Measurements from ENCODE around the gene OR10Z1. TPM values are rescaled to one million over a fixed set of nuclear protein-coding genes. Genes with fewer than 3 reads are reported as not detected.

Gene OR10Z1
- total RNA-seq, 1 donor from 2014 or later = not detected

- Mint-ChIP-seq H3K4me3 (no peak overlapping the region), H3K27me3 (no peaks in the 10 kb centered on the region), H3K4me1 (ENCODE audit: unreplicated experiment) (no peaks in the 10 kb centered on the region), H3K36me3 (no peaks in the 10 kb centered on the region), H3K9me3 (no peaks in the 10 kb centered on the region), H3K27ac (no peak overlapping the region)
- no peak for DNase-seq (ENCODE audit: extremely low spot score, unreplicated experiment)
- TF ChIP-seq CTCF (conservative IDR thresholded peaks at IDR 0.05) = no peak
These were observed 41.4 kb downstream of the OR10Z1 start for GRCh38 chr1:158646465-158646864.

GRCh38 chr1:158649052-158649451 is 44.0 kb downstream of the OR10Z1 start:
- Mint-ChIP-seq H3K27me3 (no peaks in the 10 kb centered on the region), H3K9me3 (no peaks in the 10 kb centered on the region), H3K36me3 (no peaks in the 10 kb centered on the region), H3K4me3 (no peak overlapping the region), H3K4me1 (ENCODE audit: unreplicated experiment) (no peaks in the 10 kb centered on the region), H3K27ac (no peak overlapping the region)
- DNase-seq (ENCODE audit: extremely low spot score, unreplicated experiment) = no peak
- TF ChIP-seq CTCF (conservative IDR thresholded peaks at IDR 0.05) = no peak

GRCh38 chr1:158652721-158653334 is 47.8 kb downstream of the OR10Z1 start:
- H3K27ac Mint-ChIP-seq = no peak overlapping the region
- no peak for TF ChIP-seq CTCF (conservative IDR thresholded peaks at IDR 0.05)
- H3K27me3 Mint-ChIP-seq = no peaks in the 10 kb centered on the region
- H3K4me1 Mint-ChIP-seq (ENCODE audit: unreplicated experiment) = no peaks in the 10 kb centered on the region
- no peak for DNase-seq (ENCODE audit: extremely low spot score, unreplicated experiment)
- no peak overlapping the region for H3K4me3 Mint-ChIP-seq
- no peaks in the 10 kb centered on the region for H3K9me3 Mint-ChIP-seq
- H3K36me3 Mint-ChIP-seq = no peaks in the 10 kb centered on the region

- Mint-ChIP-seq H3K4me3 (no peak overlapping the region), H3K4me1 (ENCODE audit: unreplicated experiment) (no peaks in the 10 kb centered on the region), H3K9me3 (no peaks in the 10 kb centered on the region), H3K27ac (no peak overlapping the region), H3K36me3 (no peaks in the 10 kb centered on the region), H3K27me3 (no peaks in the 10 kb centered on the region)
- no peak for DNase-seq (ENCODE audit: extremely low spot score, unreplicated experiment)
- TF ChIP-seq CTCF (conservative IDR thresholded peaks at IDR 0.05) = no peak
These were observed 49.0 kb downstream of the OR10Z1 start for GRCh38 chr1:158654086-158654485.

GRCh38 chr1:158654571-158654970 is 49.5 kb downstream of the OR10Z1 start:
- DNase-seq (ENCODE audit: extremely low spot score, unreplicated experiment) = no peak
- no peaks in the 10 kb centered on the region for H3K4me1 Mint-ChIP-seq (ENCODE audit: unreplicated experiment)
- no peaks in the 10 kb centered on the region for H3K9me3 Mint-ChIP-seq
- no peak overlapping the region for H3K4me3 Mint-ChIP-seq
- no peak for TF ChIP-seq CTCF (conservative IDR thresholded peaks at IDR 0.05)
- H3K27ac Mint-ChIP-seq = no peak overlapping the region
- no peaks in the 10 kb centered on the region for H3K36me3 Mint-ChIP-seq
- no peaks in the 10 kb centered on the region for H3K27me3 Mint-ChIP-seq

Other genes with a start within 250 kb of the OR10Z1 start
- not detected in 2 replicates for gene OR10T2, start 205.8 kb upstream of the OR10Z1 start, total RNA-seq (ENCODE audit: low replicate concordance)
- not detected in 2 replicates for gene OR10K2, start 179.0 kb upstream of the OR10Z1 start, total RNA-seq (ENCODE audit: low replicate concordance)
- gene OR10K1, start 143.4 kb upstream of the OR10Z1 start, total RNA-seq (ENCODE audit: low replicate concordance) = not detected in 2 replicates
- not detected in 2 replicates for gene OR10R2, start 133.0 kb upstream of the OR10Z1 start, total RNA-seq (ENCODE audit: low replicate concordance)
- gene OR6Y1, start 50.9 kb upstream of the OR10Z1 start, total RNA-seq (ENCODE audit: low replicate concordance) = not detected in 2 replicates
- gene OR6P1, start 34.7 kb upstream of the OR10Z1 start, total RNA-seq (ENCODE audit: low replicate concordance) = not detected in 2 replicates
- not detected in 2 replicates for gene OR10X1, start 25.4 kb upstream of the OR10Z1 start, total RNA-seq (ENCODE audit: low replicate concordance)
- 0.21 and 0.68 TPM in 2 replicates for gene SPTA1, start 81.4 kb downstream of the OR10Z1 start, total RNA-seq (ENCODE audit: low replicate concordance)
- not detected in 2 replicates for gene OR6K2, start 95.4 kb downstream of the OR10Z1 start, total RNA-seq (ENCODE audit: low replicate concordance)
- not detected in 2 replicates for gene OR6K3, start 115.5 kb downstream of the OR10Z1 start, total RNA-seq (ENCODE audit: low replicate concordance)
- gene OR6K6, start 149.5 kb downstream of the OR10Z1 start, total RNA-seq (ENCODE audit: low replicate concordance) = not detected in 2 replicates
- not detected in 2 replicates for gene OR6N1, start 166.9 kb downstream of the OR10Z1 start, total RNA-seq (ENCODE audit: low replicate concordance)
- gene OR6N2, start 175.9 kb downstream of the OR10Z1 start, total RNA-seq (ENCODE audit: low replicate concordance) = not detected in 2 replicates
- not detected in 2 replicates for gene MNDA, start 226.1 kb downstream of the OR10Z1 start, total RNA-seq (ENCODE audit: low replicate concordance)

All from type B pancreatic cell (in vitro differentiated cells).